ENCODE measurements around the gene SAPCD1. TPM values are rescaled to one million over a fixed set of nuclear protein-coding genes. Genes with fewer than 3 reads are reported as not detected.
A peak's percentile ranks its signal among the peaks of the same experiment; 100 is the strongest.

SAPCD1 gene
- total RNA-seq, 3 donors from 2014 or later: 1.6 to 2.0 TPM; not detected in 1

DNA sequence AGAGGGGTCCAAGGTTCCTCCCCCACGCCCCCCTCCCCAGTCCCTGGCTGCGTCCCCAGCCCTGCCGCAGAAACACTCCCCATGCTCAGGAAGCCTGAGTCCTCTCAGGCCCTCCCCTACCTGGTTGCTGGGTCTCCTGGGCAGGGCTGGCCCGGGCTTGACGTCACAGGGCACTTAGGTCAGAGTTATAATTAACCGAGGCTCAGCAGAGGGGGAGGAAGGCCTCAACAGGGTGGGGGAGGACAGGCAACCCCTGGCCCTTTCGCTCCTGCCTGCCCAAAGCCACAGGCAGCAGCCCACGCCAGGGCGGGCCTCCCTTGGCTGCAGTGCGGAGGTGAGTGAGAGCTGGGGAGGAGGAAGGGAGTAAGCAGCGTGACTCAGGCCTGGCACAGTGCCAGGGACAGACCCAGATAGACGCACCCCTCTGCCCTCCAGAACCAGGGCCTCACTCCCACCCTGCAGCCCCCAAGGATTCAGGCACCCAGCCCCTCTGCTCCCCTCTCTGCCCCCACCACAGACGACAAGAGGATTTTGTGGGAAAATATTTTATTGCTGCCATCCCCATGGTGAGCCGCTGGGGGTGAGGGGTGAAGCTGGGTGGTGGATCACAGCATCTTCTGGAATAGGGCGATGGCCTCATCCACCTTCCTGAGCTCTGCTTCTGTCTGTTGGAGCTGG, 14.7 kb downstream of the SAPCD1 start, which contains the start of gene VWA7:
VWA7 (minus strand) TSS at position 340 of the 678 bp plus-strand sequence. CDS start 549 bp downstream, outside the sequence.
- peak; percentile 65 to 69 for DNase-seq (ENCODE audit: low spot score in 2 of 2)
- H3K4me3 ChIP-seq: peak within 1 kb of the TSS in 2 of 3 donors; percentile 22 to 52
- H3K27me3 ChIP-seq: no peaks in the 10 kb centered on the region
- no peaks in the 10 kb centered on the region for H3K36me3 ChIP-seq
- peak within 1 kb of the TSS; percentile 71 to 80 for H3K27ac ChIP-seq
- H3K9me3 ChIP-seq: no peaks in the 10 kb centered on the region
- intact Hi-C loops (cut with DNase I; ENCODE audit: low total_unique reads): no loop called here
- peaks cover 6 to 8% of the 10 kb centered on the region in 2 donors for H3K4me1 ChIP-seq
- TF ChIP-seq, protein P1, sequence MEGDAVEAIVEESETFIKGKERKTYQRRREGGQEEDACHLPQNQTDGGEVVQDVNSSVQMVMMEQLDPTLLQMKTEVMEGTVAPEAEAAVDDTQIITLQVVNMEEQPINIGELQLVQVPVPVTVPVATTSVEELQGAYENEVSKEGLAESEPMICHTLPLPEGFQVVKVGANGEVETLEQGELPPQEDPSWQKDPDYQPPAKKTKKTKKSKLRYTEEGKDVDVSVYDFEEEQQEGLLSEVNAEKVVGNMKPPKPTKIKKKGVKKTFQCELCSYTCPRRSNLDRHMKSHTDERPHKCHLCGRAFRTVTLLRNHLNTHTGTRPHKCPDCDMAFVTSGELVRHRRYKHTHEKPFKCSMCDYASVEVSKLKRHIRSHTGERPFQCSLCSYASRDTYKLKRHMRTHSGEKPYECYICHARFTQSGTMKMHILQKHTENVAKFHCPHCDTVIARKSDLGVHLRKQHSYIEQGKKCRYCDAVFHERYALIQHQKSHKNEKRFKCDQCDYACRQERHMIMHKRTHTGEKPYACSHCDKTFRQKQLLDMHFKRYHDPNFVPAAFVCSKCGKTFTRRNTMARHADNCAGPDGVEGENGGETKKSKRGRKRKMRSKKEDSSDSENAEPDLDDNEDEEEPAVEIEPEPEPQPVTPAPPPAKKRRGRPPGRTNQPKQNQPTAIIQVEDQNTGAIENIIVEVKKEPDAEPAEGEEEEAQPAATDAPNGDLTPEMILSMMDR (IDR thresholded peaks at IDR 0.05): no peak
- TF ChIP-seq POLR2AphosphoS5 (IDR thresholded peaks at IDR 0.05): peak in 1 of 3 donors; percentile 19

DNA sequence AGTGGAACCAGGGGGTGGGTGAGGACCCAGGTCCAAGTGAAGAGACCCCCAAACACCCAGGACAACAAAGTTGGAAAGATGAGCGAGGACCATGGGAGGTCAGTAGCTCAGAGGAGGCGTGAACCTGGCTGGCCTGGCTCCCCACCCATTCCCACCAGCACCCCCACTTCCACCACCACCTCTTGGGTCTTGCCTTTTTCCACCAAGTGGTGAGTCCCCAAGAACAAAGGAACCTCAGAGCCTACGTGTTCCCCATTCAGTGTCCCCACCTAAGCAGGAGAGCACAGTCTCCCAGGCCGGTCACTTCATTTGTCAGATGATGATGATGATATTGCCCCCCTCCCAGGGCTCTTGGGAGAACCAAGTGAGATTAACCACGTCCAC, 15.2 kb downstream of the SAPCD1 start:
- Histone ChIP-seq H3K27me3 (no peaks in the 10 kb centered on the region), H3K4me3 (no peak overlapping the region), H3K27ac (peak overlapping the region in 1 of 2 donors; percentile 80), H3K4me1 (peaks cover 6 to 8% of the 10 kb centered on the region in 2 donors), H3K36me3 (no peaks in the 10 kb centered on the region), H3K9me3 (no peaks in the 10 kb centered on the region)
- DNase-seq (ENCODE audit: low spot score in 2 of 2): no peak
- TF ChIP-seq POLR2A (IDR thresholded peaks at IDR 0.05): no peak
- TF ChIP-seq, protein P1 (IDR thresholded peaks at IDR 0.05): no peak
- TF ChIP-seq POLR2AphosphoS5 (IDR thresholded peaks at IDR 0.05): no peak
- intact Hi-C loops (cut with DNase I; ENCODE audit: low total_unique reads): no loop called here

DNA sequence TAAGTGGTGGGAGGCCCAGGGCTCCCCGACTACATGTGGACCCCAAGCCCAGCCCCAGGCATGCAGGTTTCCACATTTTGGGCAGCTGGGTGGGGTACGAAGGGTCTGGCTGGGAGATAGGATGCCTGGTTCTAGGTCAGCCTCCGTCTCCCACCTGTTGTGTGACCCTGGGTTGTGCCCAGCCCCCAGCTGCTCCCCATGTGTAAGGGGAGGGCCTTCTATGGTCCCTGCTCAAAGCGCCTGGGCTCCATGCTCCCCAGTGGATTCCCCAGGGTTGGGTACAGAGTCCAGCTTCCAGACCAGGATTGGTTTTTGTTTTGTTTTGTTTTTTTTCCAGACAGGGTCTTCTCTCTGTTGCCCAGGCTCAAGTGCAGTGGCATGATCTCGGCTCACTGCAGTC, 15.7 kb downstream of the SAPCD1 start:
- Histone ChIP-seq H3K27me3 (no peaks in the 10 kb centered on the region), H3K27ac (no peak overlapping the region), H3K9me3 (no peaks in the 10 kb centered on the region), H3K4me1 (peaks cover 6 to 8% of the 10 kb centered on the region in 2 donors), H3K36me3 (no peaks in the 10 kb centered on the region), H3K4me3 (no peak overlapping the region)
- TF ChIP-seq POLR2A (IDR thresholded peaks at IDR 0.05): no peak
- no peak for TF ChIP-seq POLR2AphosphoS5 (IDR thresholded peaks at IDR 0.05)
- TF ChIP-seq, protein P1 (IDR thresholded peaks at IDR 0.05): no peak
- DNase-seq (ENCODE audit: low spot score in 2 of 2): no peak
- intact Hi-C loops (cut with DNase I; ENCODE audit: low total_unique reads): no loop called here

DNA sequence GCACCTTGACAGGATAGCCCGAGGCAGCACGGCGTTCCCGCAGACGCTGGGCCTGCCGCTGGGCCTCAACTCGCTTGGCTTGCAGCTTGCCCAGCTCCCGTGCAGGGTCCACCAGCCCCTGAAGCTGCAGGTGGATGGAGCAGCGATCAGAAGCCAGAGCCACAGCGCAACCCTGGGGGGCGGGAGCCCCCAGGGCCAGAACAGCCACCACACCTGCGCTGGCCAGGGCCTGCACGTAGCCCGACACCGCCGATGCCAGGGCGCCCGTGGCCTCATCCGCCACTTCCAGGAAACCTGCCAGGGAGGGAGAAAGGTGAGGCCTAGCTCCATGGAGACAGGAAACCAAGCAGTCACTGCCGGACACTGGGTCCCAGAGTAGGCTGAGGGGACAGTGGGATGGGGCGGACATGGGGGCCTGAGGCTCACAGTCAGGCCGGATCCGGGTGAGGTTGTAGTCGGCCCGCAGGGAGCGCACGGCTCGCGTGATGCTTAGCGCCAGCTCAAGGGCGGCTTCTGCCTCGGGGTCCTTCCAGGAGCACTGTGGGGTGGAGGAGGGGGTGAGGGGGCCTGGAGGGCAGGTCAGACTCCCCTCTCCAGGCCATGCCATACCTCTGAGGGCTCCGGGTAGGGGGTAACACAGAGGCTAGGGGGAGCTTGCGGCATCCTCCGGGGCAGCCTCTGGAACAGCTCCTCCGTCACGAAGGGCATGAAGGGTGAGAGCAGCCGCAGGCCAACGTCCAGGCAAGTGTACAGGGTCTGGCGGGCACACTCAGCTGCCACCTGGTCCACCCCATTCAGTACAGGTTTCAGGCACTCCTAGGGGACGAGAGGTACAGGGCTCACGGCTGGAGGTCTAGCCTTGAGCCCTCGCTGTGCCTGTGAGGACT, 16.8 kb downstream of the SAPCD1 start:
- Histone ChIP-seq H3K27me3 (no peaks in the 10 kb centered on the region), H3K4me1 (peaks cover 6 to 8% of the 10 kb centered on the region in 2 donors), H3K9me3 (no peaks in the 10 kb centered on the region), H3K4me3 (no peak overlapping the region), H3K36me3 (no peaks in the 10 kb centered on the region), H3K27ac (no peak overlapping the region)
- TF ChIP-seq, protein P1 (IDR thresholded peaks at IDR 0.05): no peak
- TF ChIP-seq POLR2A (IDR thresholded peaks at IDR 0.05): no peak
- no peak for TF ChIP-seq POLR2AphosphoS5 (IDR thresholded peaks at IDR 0.05)
- no peak for DNase-seq (ENCODE audit: low spot score in 2 of 2)
- intact Hi-C loops (cut with DNase I; ENCODE audit: low total_unique reads): no loop called here

DNA sequence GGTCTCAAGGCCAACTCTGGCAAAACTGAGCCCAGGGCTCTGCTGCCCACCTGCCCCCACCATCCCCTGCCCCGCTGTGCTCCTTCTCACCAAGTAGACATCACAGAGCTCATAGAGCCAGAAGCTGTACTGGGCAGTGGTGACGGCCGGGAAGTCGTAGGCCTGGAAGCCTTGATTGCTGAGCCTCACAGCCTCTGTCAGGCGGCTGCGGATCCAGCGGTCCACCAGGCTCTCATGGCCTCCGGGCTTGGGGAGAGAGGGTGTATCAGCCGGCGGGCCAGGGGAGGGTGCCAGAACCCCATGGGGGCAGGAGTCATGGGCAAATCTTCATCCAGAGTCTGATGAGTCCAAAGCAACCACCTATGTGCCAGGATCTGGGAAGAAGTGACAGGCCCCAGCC, 17.5 kb downstream of the SAPCD1 start:
- DNase-seq (ENCODE audit: low spot score in 2 of 2): no peak
- Histone ChIP-seq H3K9me3 (no peaks in the 10 kb centered on the region), H3K27me3 (no peaks in the 10 kb centered on the region), H3K36me3 (no peaks in the 10 kb centered on the region), H3K4me3 (no peak overlapping the region), H3K4me1 (peaks cover 6 to 8% of the 10 kb centered on the region in 2 donors), H3K27ac (no peak overlapping the region)
- intact Hi-C loops (cut with DNase I; ENCODE audit: low total_unique reads): no loop called here
- TF ChIP-seq POLR2A (IDR thresholded peaks at IDR 0.05) (no peak), POLR2AphosphoS5 (IDR thresholded peaks at IDR 0.05) (no peak)
- TF ChIP-seq, protein P1 (IDR thresholded peaks at IDR 0.05): no peak
